Measurements from ENCODE around the gene C6orf89.

GRCh38 chr6:36847991-36848390 lies 37.8 kb upstream of the C6orf89 start:
- no peak for TF ChIP-seq EZH2 (IDR thresholded peaks at IDR 0.05; ENCODE audit: low read length)
- TF ChIP-seq, protein P1, sequence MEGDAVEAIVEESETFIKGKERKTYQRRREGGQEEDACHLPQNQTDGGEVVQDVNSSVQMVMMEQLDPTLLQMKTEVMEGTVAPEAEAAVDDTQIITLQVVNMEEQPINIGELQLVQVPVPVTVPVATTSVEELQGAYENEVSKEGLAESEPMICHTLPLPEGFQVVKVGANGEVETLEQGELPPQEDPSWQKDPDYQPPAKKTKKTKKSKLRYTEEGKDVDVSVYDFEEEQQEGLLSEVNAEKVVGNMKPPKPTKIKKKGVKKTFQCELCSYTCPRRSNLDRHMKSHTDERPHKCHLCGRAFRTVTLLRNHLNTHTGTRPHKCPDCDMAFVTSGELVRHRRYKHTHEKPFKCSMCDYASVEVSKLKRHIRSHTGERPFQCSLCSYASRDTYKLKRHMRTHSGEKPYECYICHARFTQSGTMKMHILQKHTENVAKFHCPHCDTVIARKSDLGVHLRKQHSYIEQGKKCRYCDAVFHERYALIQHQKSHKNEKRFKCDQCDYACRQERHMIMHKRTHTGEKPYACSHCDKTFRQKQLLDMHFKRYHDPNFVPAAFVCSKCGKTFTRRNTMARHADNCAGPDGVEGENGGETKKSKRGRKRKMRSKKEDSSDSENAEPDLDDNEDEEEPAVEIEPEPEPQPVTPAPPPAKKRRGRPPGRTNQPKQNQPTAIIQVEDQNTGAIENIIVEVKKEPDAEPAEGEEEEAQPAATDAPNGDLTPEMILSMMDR (optimal IDR thresholded peaks at IDR 0.05 in 1 of 3, IDR thresholded peaks at IDR 0.05 in 1 of 3, conservative IDR thresholded peaks at IDR 0.05 in 1 of 3; ENCODE audit: extremely low read depth in 1 of 3, insufficient read depth in 2 of 3, low read length in 3 of 3) = no peak

Measured in keratinocyte (primary cell).